BE2C (cell line): ENCODE data around the gene COL20A1.

Experiments
- DNase-seq: peaks from one replicate; pipeline ENCODE4 v3.0.0-alpha.2; 2020
- H3K27me3 ChIP-seq: fragments of 250-450 bp; sonication (Bioruptor Pico); 2 replicates; pipeline ENCODE4 v1.5.1; 2020; ENCODE audit warnings: mild to moderate bottlenecking
- H3K36me3 ChIP-seq: fragments of 250-450 bp; sonication (Bioruptor Pico); 2 replicates; pipeline ENCODE4 v1.5.1; 2020; ENCODE audit warnings: mild to moderate bottlenecking
- H3K4me1 ChIP-seq: fragments of 250-450 bp; sonication (Bioruptor Pico); 2 replicates; pipeline ENCODE4 v1.5.1; 2020
- H3K4me3 ChIP-seq: 2 replicates; pipeline ENCODE4 v1.5.1; 2011; ENCODE audit warnings: low read depth, low read length
- H3K9me3 ChIP-seq: fragments of 250-450 bp; sonication (Bioruptor Pico); 2 replicates; pipeline ENCODE4 v1.5.1; 2020
- CTCF ChIP-seq: IDR thresholded peaks from 2 replicates; pipeline ENCODE4 v1.5.1; 2012; ENCODE audit warnings: mild to moderate bottlenecking, low read depth, low read length

The COL20A1 gene

GRCh38 chr20:63351326-63351700, 58.3 kb downstream of the COL20A1 start:
- Histone ChIP-seq H3K4me3 (no peak overlapping the region), H3K4me1 (no peaks in the 10 kb centered on the region), H3K36me3 (no peaks in the 10 kb centered on the region), H3K27me3 (no peaks in the 10 kb centered on the region), H3K9me3 (no peaks in the 10 kb centered on the region)
- DNase-seq, result no peak
- no peak for TF ChIP-seq CTCF

DNA sequence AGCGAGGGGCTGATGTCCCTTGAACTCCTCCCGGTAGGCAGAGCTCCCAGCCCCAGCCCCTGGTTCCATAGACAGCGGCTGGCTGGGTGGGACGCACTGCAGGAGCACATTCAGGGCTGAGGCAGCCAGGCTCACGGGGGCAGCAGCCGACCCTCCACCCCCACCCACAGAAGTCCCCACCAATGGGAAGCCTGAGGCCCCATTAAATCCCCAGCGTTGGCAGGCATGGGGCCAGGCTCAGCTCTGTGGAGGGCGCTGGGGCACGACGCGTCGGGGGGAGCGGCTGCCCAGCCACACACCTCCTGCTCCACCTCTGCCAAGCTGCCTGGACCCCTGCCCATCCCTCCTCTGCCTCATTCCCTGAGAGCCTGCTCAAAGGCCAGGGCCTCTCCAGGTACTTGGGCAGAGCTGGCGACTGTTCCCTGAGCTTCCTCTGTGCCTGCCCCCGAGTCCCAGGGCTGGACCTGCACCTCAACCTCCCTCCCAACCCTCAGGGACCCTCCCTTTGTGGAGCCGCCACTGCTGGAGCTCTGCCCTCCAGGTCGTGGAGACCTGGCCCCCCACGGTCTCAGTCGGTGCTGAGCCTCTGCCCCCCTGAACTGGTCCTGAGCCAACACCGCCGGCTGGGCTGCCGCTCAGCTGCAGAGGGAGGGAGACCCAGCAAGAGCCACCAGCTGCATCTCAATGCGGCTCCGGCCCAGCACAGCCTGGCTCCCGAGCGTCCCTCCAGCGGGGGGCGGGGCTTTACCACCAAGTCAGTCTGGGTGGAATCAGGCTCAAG, 59.0 kb downstream of the COL20A1 start:
- Histone ChIP-seq H3K36me3 (no peaks in the 10 kb centered on the region), H3K4me1 (no peaks in the 10 kb centered on the region), H3K9me3 (no peaks in the 10 kb centered on the region), H3K4me3 (no peak overlapping the region), H3K27me3 (no peaks in the 10 kb centered on the region)
- DNase-seq, result peak; percentile 44
- no peak for TF ChIP-seq CTCF

DNA sequence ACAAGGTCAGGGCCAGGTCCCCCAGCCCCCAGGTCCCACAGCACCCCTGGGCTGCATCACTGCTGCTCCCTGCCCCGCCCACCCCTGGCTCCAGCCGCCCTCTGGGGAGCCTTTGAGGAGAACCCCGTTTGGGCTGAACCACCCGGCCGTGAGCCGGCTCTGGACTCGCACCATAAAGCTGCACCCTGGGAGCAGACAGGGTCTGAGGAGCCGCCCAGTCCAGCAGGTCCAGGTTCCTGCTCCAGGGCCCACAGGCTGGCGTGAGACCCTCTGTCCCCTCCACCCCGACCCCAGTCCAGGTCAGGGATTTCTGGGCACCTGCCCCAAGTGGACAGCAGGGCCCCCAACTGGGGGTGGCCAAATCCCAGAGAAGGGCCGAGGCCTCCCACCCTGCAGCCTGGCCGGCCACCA, 59.8 kb downstream of the COL20A1 start:
- H3K27me3 ChIP-seq, result no peaks in the 10 kb centered on the region
- DNase-seq, result no peak
- no peak overlapping the region for H3K4me3 ChIP-seq
- TF ChIP-seq CTCF, result no peak
- H3K36me3 ChIP-seq, result no peaks in the 10 kb centered on the region
- H3K9me3 ChIP-seq, result no peaks in the 10 kb centered on the region
- no peaks in the 10 kb centered on the region for H3K4me1 ChIP-seq

DNA sequence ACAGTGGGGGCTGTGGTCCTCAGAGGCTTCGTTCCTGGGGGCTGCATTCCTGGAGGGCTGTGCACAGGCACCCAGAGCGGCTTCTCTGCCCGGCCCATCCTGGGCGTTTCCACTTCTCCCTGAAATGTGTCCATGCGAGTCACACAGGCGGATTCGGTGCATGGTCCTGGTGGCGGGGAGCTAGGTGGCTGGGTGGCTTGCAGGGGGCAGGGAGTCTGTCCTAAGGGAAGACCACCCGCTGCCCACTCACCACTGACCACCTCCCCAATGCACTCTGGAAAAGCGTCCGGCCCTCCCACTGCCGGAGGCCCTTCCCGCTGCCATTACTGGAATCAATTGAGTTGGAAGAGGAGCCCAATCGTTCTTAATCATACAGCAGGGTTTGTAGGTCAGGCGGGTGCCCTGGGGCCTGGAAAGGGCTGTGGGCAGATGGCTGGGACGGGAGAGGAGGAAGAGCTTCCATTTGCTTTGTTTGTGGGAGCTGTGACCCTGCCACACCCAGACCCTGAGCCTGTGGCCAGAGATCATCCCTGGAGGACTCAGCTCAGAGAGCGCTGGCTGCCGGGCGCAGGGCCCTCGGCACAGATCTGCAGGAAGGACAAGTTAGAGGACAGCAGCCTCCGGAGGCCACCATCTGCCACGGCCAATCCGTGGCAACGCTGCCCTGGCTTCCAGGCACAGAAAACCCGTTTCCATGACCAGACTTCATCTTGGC, 61.8 kb downstream of the COL20A1 start:
- no peaks in the 10 kb centered on the region for H3K4me1 ChIP-seq
- no peak overlapping the region for H3K4me3 ChIP-seq
- no peaks in the 10 kb centered on the region for H3K9me3 ChIP-seq
- TF ChIP-seq CTCF, result no peak
- DNase-seq, result no peak
- H3K36me3 ChIP-seq, result no peaks in the 10 kb centered on the region
- peaks cover 3% of the 10 kb centered on the region for H3K27me3 ChIP-seq

GRCh38 chr20:63355781-63356295, 62.9 kb downstream of the COL20A1 start:
- no peak overlapping the region for H3K4me3 ChIP-seq
- no peak for DNase-seq
- TF ChIP-seq CTCF, result no peak
- peaks cover 14% of the 10 kb centered on the region for H3K27me3 ChIP-seq
- H3K9me3 ChIP-seq, result no peaks in the 10 kb centered on the region
- no peaks in the 10 kb centered on the region for H3K36me3 ChIP-seq
- H3K4me1 ChIP-seq, result no peaks in the 10 kb centered on the region

DNA sequence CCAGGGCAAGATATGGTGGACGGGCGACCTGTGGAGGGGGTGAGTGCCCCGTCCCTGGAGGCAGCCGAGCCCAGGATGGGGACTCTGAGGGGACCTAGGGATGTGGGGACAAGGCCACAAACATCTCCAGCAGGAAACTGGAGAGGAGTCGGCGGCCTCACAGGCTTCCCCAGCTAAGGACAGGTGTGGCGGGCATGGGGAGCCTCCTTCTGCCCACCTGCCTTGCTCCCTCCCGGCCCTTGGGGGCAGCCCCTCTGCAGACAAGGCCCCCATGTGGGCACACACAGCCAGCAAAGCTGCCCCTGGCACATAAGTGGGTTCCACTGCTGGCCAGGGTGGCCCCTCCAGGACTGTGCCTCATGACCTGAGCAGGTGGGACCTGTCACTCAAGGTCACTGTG, 63.5 kb downstream of the COL20A1 start:
- Histone ChIP-seq H3K27me3 (peaks cover 16% of the 10 kb centered on the region), H3K4me3 (no peak overlapping the region), H3K9me3 (no peaks in the 10 kb centered on the region), H3K4me1 (no peaks in the 10 kb centered on the region), H3K36me3 (no peaks in the 10 kb centered on the region)
- TF ChIP-seq CTCF, result no peak
- no peak for DNase-seq
